BE2C (cell line): ENCODE measurements around the gene P2RY14.
A peak's percentile ranks its signal among the peaks of the same experiment; 100 is the strongest.
"Not testable (repeated sequence)": the region's sequence is repeated elsewhere in the genome, so short reads cannot be mapped to it uniquely, and the experiment has no call there.

ENCODE experiments used
- DNase-seq: peaks from one replicate; pipeline ENCODE4 v3.0.0-alpha.2; 2020
- H3K27me3 ChIP-seq: fragments of 250-450 bp; sonication (Bioruptor Pico); 2 replicates; pipeline ENCODE4 v1.5.1; 2020; ENCODE audit warnings: mild to moderate bottlenecking
- H3K36me3 ChIP-seq: fragments of 250-450 bp; sonication (Bioruptor Pico); 2 replicates; pipeline ENCODE4 v1.5.1; 2020; ENCODE audit warnings: mild to moderate bottlenecking
- H3K4me1 ChIP-seq: fragments of 250-450 bp; sonication (Bioruptor Pico); 2 replicates; pipeline ENCODE4 v1.5.1; 2020
- H3K4me3 ChIP-seq: 2 replicates; pipeline ENCODE4 v1.5.1; 2011; ENCODE audit warnings: low read depth, low read length
- H3K9me3 ChIP-seq: fragments of 250-450 bp; sonication (Bioruptor Pico); 2 replicates; pipeline ENCODE4 v1.5.1; 2020
- CTCF ChIP-seq: IDR thresholded peaks from 2 replicates; pipeline ENCODE4 v1.5.1; 2012; ENCODE audit warnings: mild to moderate bottlenecking, low read depth, low read length

Gene P2RY14

GRCh38 chr3:151171145-151171757, 107.1 kb downstream of the P2RY14 start:
- no peaks in the 10 kb centered on the region for H3K36me3 ChIP-seq

DNA sequence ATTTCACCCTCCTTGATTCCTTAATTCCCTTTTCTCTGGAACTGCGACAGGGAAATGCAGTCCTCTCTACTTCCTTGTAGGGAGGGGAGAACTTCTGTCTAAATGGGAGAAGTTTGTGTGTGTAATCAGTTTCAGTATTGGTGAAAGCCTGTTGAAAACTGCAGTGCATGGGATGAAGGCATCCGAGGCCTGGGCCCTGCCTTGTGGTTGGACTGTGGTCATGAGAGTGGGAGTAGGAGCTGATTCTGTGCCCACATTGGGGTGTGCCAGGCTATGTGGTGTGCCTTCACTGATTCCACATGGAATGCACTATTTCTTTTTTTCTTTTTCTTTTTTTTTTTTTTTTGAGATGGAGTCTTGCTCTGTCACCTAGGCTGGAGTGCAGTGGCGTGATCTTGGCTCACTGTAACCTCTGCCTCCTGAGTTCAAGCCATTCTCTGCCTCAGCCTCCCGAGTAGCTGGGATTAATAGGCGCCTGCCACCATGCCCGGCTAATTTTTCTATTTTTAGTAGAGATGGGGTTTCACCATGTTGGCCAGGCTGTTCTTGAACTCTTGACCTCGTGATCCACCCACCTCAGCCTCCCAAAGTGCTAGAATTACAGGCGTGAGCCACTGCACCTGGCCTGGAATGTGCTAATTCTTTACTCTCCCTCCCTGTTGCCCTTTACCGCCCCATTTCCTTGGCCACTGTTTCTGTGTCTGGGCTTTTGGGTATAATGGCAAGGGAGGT, 108.2 kb downstream of the P2RY14 start:
- not testable (repeated sequence) for H3K36me3 ChIP-seq, H3K4me1 ChIP-seq, H3K9me3 ChIP-seq, DNase-seq, H3K4me3 ChIP-seq, H3K27me3 ChIP-seq

More at GRCh38 chr3:151171145-151171757, 107.1 kb downstream of the P2RY14 start:
- no peak for DNase-seq
- H3K9me3 ChIP-seq = no peaks in the 10 kb centered on the region
- H3K4me3 ChIP-seq = no peak overlapping the region
- no peak for TF ChIP-seq CTCF
- H3K4me1 ChIP-seq = no peaks in the 10 kb centered on the region; the same call in 1 of the 2 replicates
- no peaks in the 10 kb centered on the region for H3K27me3 ChIP-seq

DNA sequence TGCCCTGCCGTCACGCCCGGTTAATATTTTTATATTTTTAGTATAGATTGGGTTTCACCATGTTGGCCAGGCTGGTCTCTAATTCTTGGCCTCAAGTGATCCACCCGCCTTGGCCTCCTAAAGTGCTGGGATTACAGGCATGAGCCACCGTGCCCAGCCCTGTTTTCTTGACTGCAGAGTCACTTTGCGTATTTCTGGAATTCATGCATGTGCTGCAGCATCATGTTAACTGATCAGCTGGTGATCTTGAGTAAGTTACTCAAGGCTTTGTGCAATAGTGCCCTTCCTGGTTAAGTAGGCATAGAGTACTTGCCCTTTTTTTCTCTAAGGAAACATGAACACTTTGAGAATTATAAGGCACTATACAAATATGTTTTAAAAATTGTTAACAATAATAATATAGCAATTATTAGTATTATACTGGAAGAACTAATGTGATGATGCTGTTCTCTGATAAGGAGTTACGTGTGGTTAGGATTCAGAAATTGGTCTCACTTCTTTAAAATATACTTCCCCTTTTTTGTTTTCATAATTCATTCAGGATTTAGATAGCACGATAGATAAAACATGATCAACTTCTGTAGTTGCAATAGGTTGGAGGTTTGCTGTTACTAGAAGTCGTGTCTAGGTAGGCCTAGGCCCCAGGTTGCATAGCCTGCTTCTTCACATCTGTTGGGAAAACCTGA, 108.9 kb downstream of the P2RY14 start:
- no peaks in the 10 kb centered on the region for H3K27me3 ChIP-seq
- no peak for TF ChIP-seq CTCF

DNA sequence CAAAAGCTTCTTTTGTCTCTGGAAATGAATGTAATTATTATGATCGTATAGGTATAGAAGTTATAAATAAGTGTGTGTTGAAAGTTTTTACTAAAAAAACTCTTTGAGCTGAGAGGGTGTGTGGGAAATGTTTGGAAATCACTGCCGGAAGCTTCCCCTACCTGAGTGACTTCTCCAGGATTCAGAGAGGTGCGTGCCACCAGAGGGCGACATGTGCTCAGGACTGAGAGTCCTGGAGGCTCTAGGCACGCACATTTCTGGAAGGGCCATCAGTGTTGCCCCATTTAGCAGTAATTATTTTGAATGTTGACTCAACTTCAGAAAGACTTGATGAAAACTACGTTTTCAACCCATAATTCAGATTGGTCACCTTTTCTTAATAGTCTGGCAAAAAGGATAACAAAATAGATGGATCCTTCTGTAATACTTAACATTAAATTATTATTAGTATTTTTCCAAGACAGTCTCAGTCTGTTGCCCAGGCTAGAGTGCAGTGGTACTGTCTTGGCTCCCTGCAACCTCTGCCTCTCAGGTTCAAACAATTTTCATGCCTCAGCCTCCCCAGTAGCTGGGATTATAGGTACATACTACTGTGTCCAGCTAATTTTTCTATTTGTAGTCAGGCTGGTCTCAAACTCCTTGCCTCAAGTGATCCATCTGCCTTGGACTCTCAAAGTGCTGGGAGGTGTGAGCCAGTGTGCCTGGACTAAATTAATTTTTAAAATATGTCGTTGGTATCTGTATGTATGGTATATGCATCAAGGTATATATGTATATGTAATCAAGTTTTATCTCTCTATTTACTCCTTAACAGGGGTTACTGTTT, 109.9 kb downstream of the P2RY14 start:
- Histone ChIP-seq H3K4me1 (no peaks in the 10 kb centered on the region; the same call in 1 of the 2 replicates), H3K9me3 (no peaks in the 10 kb centered on the region), H3K27me3 (no peaks in the 10 kb centered on the region), H3K36me3 (peaks cover 5% of the 10 kb centered on the region; the same call in 1 of the 2 replicates), H3K4me3 (no peak overlapping the region)
- DNase-seq = peak; percentile 86
- peak; percentile 95 for TF ChIP-seq CTCF

More for the DNA sequence above, 108.9 kb downstream of the P2RY14 start:
- Histone ChIP-seq H3K36me3 (peaks cover 5% of the 10 kb centered on the region; the same call in 1 of the 2 replicates), H3K9me3 (no peaks in the 10 kb centered on the region), H3K4me3 (no peak overlapping the region), H3K4me1 (no peaks in the 10 kb centered on the region; the same call in 1 of the 2 replicates)
- no peak for DNase-seq

DNA sequence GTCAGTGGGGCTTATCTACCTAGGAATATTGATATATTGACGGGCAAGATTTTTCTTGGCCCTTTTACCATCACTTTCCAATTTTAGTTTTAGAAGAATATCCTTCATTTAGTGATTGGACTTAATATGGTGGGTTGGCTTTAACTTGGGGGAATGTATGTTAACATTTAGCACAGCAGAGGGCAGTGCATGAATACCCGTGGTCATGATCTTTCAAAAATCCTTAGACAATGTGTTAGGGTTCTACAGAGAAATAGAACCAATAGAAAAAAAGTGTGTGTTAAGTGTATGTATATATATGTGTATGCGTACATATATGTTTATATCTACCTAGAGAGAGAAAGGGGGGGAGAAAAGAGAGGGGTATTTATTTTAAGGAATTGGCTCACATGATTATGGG, 112.2 kb downstream of the P2RY14 start:
- peak; percentile 42 for TF ChIP-seq CTCF
- Histone ChIP-seq H3K4me1 (no peaks in the 10 kb centered on the region; the same call in 1 of the 2 replicates), H3K4me3 (no peak overlapping the region), H3K27me3 (no peaks in the 10 kb centered on the region), H3K9me3 (no peaks in the 10 kb centered on the region), H3K36me3 (peaks cover 5% of the 10 kb centered on the region; the same call in 1 of the 2 replicates)
- no peak for DNase-seq

DNA sequence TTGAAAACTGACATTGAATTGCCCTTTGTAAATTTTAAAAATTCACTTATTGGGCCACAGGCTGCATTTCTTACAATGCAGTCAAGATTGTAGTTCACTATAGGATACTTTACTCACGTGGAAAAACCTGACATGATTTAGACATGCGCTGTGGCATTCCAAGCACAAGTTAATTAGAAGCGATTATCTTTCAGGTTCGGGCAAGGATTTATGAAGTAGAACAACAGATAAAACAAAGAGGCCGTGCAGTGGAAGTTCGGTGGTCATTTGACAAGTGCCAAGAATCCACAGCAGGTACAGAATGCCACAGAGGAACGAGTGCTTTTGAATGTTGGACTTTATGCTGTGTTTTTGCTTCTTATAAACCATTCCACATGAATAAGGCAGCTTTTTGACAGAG, 113.1 kb downstream of the P2RY14 start:
- TF ChIP-seq CTCF = no peak
- no peaks in the 10 kb centered on the region for H3K9me3 ChIP-seq
- peaks cover 5% of the 10 kb centered on the region; the same call in 1 of the 2 replicates for H3K36me3 ChIP-seq
- no peaks in the 10 kb centered on the region for H3K27me3 ChIP-seq
- H3K4me3 ChIP-seq = no peak overlapping the region
- H3K4me1 ChIP-seq = no peaks in the 10 kb centered on the region; the same call in 1 of the 2 replicates
- DNase-seq = no peak
